Measurements from ENCODE around the gene DAZAP1.
A peak's percentile ranks its signal among the peaks of the same experiment; 100 is the strongest.

DAZAP1 gene

DNA sequence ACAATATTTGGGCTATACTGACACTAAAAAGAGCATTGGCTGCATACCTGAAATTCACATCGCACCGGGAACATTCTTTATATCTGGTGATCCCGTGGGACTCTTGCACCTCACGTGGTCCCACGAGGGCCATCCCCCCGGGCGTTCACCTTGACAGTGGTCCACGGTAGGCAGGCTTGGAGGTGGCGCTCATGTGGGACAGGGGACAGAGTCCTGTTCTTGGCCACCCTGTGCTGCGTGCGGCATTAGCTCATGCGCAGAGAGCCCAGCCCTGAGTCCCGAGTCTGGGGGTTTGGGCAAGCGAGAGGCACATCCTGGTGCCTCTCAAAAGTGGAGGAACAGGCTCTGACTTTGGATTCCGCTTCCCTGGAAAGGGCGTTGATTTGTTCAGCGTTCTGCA lies 13.5 kb upstream of the DAZAP1 start:
- DNase-seq (ENCODE audit: low read depth): no peak

DNA sequence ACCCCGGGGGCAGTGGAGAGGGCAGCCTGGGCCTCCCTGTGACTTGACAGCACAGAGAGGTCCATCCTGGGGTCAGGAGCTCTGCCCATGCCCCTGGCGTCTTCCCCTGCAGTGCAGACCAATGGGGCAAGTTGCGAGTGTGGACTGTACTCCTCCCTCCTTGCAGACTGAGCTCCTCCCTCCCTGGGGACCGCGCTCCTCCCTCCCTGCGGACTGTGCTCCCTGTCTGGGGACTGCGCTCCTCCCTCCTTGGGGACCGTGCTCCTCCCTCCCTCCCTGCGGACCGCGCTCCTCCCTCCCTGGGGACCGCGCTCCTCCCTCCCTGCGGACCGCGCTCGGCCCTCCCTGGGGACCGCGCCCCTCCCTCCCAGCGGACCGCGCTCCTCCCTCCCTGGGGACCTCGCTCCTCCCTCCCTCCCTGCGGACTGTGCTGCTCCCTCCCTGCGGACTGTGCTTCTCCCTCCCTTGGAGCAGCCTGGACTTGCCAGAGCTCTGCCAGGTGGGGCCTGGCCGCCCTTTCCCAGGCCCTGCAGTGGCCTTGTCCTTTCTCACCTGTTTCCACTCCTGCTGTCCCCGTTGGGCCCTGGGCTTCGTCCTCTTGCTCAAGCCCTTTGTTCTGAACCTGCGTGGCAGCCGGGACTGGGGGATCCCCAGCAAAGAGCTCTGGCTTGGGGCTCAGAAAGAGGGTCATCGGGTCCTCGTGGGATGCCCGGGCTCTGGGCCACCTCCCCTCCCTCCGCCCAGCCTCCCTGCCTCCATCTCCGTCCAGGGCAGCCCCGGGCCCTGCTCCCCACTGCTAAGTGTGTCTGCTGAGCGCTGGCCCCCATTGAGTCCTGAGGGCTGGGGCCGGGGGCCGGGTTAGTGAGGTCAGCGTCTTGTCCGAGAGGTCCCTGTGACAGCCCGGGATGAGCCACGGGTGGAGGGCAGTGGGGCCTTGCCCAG lies 12.9 kb upstream of the DAZAP1 start:
- DNase-seq (ENCODE audit: low read depth): no peak

DNA sequence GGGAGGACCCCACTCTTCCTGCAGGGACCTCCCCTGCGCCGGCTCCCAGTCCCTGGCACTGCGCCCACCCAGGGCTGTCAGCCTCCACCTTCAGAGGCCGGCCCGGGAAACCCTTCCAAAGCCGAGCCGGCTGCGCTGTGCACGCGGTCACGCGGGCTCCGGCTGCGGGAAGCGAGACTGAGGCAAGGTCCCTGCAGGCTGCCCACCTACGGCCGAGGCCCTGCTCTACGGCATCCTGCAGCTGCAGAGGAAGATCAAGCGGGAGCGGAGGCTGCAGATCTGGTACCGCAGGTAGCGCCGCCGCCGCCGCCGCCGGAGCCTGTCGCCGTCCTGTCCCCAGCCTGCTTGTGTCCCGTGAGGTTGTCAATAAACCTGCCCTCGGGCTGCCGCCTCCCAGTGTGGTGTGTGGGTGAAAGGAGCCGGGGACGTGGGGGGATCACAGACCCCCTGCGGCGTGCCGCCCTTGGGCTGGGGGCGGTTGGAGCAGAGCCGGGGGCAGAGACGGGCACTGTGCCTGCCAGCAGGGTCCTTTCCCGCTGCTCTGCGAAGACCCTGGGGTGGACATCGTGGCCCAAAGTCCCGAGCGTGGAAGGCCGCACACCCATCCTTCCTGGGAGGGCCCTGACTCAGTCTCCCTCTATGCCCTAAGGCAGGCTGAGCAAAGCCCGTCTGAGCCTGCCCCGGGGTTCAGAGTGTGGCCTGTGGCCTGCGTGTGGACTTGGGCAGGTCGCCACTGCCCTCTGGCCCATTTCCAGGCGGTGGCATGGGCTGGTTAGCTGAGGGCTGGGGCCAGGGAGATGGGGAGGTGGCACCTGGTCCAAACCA lies 12.0 kb upstream of the DAZAP1 start:
- no peak for DNase-seq (ENCODE audit: low read depth)

DNA sequence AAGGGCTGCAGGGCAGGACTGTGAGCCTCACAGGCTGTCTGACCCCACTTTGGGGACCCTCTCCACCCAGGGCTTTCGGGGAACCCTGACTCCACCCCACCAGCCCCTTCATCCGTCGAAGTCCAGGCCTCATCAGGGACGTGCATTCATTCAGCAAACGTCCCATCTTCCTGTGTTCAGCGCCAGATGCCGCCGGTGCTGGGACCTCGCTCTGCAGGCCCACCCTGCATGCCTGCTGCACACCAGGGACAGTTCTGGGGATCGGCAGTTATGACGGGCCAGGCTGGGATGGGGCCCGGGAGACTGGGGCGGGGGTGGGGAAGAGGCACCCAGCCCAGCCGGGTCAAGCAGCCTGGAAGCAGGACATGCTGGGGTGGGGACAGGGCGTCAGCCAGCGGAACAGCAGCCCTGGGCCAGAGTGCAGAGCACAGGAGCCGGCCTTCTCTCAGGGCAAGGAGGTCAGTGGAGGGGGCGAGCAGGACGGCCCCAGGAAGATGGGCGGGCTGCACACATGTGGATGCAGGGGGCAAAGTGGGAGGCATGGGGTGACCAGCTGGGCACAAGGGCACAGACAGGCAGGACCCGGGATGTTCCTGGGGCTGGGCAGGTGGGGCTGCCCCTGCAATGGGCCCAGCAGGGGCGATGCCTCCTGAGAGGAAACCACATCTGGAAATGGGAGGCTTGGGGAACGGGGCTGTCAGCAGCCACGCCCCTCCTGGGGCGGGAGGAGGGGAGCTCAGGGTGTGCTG lies 11.2 kb upstream of the DAZAP1 start:
- no peak for DNase-seq (ENCODE audit: low read depth)

DNA sequence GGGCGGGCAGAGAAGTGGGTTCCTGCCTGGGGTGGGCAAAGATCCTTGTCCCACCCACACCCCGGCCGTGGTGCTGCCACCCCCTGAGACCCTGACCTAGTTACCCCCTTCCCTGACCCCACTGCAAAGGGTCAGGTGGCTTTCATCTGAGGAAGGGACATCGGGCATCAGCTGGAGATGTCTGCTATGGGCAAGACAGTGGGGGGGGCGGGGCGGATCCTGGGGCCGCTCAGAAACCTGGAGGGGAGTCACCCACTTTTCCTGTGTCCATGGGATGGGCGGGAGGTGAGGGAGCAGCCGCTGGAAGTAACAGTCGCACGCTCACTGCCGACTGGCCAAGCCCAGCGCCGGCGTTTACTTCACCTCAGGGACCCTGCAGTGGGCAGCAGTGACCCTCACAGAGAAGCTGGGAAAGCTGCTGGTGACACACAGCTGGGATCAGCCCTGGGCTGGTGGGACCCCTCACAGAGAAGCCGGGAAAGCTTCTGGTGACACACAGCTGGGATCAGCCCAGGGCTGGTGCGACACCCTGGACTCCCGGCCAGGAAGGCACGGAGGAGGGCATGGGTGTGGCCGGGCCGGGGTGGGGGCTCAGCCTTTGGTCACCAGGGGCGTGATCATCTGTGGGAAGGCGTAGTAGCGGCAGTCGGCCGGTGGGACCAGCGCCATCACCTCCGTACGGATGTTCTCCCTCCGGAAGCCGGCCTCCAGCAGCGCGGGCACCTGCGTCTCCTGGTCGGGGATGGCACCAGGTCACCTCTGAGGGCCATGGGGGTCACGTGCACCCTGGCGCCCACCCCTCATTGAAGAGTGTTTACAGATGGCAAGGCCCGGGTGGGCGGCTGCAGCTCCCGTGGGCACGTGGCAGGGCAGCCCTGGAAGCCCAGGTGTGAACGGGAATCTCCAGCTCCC lies 10.4 kb upstream of the DAZAP1 start:
- DNase-seq (ENCODE audit: low read depth): no peak

DNA sequence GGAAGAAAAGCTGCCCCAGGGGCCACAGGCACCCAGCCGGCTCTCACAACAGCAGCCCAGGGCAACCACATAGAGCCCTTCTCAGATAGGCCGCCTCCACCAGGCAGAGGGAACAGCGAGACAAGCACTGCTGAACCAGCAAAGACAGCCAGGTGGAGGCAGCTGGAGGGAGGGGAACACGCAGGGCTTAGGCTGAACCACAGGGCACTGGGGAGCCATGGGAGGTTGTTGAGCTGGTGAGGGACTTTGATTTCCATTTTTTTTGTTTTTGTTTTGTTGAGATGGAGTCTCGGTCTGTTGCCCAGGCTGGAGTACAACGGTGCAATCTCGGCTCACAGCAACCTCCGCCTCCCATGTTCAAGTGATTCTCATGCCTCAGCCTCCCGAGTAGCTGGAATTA lies 9.5 kb upstream of the DAZAP1 start:
- no peak for DNase-seq (ENCODE audit: low read depth)

DNA sequence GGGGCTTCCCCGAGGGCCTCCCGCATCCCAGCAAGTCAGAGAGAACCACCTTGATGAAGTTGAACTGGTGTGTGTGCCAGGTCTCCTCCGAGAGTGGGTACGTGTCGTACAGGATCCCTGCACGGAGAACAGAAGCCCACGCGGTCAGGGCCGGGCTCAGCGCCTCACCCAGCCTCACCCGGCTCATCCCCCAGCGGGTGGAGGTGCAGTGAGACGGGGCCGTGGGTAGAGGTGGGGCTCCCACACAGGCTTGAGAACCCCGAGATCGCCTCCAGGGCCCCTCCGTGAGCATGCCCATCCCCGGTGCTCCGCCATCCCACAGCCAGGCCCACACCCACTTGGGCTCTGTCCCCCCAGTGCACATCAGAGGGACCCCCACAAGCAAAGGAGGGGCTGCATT lies 8.3 kb upstream of the DAZAP1 start:
- DNase-seq (ENCODE audit: low read depth): no peak

DNA sequence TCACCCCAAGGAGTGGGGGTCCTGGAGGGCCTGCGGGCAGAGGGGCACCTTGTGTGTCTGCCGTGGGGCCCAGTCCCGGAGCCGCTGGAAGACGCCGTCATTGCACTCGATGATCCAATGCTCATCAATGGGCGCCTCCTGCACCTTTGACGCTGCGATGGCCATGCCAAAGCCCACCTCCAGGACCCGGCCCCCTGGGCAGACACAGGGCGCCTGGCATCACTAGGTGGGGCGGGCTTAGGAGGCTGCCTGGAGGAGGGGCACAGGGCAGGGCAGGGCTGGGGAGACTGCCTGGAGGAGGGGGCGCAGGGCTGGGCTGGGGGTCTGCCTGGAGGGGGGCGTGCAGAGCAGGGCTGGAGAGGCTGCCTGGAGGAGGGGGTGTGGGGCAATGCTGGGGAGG lies 7.6 kb upstream of the DAZAP1 start:
- no peak for DNase-seq (ENCODE audit: low read depth)

DNA sequence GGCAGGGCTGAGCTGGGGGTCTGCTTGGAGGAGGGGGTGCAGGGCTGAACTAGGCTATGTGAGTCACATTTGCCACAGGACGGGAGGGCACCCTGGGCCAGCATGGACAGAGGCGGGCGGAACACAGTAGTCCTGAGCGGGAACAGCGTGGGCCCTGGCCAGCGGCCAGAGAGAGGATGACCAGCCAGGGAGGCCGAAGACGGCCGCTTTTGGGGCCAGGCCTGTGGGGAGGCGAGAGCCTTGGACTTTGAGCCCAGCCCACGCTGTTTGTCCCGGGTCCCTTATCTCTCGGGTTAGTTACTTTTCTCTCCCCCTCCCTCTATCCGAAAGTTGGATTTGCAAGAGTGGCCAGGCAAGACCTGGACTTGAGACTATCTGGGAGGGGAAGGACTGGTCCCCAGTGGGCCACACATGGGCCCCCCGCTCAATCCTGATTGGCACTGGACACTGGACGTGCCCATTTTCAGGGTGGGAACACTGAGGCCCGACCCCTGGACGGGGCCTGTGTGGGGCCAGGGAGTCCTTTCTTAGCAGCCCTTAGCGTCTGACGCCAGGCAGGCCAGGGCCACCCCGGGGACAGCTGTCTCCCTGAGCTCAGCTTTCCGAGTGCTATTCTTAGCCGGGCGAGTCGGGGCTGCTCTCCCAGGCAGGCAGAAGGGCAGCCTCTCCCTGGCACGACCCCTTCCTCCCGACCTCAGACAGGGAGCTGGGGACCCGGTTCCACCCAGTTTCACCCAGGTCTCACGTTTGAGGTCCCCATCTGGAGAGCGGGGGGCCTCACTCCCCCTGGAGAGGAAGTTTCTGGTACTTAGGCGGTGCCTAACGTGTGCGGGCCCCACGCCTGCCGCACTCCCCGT lies 6.9 kb upstream of the DAZAP1 start:
- no peak for DNase-seq (ENCODE audit: low read depth)

DNA sequence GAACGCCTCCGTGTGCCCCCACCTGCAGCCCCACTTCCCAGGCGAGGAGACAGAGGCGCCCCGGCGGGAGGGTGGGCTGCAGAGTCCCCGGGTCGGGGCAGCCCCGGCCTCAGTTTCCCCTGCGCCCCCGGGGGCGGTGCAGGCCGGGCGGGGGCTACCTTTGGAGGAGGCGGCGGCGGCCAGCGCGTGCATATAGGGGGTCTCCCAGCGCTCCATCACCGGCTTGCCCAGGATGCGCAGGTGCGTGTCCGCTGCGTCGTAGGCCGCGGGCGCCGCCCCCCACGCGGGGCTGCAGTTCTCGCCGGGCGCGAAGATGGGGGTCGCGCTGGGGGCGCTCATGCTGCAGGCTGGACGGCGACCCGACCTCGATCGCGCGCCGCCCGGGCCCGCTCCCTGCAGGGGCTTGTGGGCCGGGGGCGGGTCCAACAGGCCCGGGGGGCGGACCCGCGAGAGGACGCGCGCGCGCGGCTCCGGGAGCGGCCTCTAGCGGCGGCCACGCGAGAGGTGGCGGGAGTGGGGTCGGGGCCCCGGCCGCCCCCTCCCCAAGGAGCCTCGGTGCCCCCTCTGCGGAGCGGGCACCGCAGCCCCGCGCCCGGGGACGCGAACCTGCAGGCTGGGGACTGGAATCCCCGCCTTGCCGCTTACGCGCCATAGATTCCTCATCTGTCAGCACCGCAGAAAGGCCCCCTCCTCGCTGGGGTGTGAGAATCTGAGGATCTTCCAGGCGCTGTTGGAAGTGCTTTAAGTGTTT lies 6.1 kb upstream of the DAZAP1 start, which contains the start of gene GAMT:
Gene GAMT, minus strand, starts transcription at position 405 of the 751 bp plus-strand sequence. Its CDS starts 66 bp downstream, at position 339.
- DNase-seq (ENCODE audit: low read depth): peak; percentile 62

DNA sequence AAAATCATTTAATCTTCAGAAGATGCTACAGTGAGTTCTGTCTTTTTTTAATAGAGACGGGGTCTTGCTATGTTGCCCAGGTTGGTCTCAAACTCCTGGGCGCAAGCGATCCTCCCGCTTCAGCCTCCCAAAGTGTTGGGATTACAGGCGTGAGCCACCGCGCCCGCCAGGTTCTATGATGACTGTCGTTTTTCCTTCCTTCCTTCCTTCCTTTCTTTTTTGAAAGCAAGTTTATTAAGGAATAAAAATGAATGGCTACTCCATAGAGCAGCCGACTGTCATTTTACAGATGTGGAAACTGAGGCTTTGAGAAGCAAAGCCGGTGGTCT lies 5.5 kb upstream of the DAZAP1 start:
- DNase-seq (ENCODE audit: low read depth): no peak

DNA sequence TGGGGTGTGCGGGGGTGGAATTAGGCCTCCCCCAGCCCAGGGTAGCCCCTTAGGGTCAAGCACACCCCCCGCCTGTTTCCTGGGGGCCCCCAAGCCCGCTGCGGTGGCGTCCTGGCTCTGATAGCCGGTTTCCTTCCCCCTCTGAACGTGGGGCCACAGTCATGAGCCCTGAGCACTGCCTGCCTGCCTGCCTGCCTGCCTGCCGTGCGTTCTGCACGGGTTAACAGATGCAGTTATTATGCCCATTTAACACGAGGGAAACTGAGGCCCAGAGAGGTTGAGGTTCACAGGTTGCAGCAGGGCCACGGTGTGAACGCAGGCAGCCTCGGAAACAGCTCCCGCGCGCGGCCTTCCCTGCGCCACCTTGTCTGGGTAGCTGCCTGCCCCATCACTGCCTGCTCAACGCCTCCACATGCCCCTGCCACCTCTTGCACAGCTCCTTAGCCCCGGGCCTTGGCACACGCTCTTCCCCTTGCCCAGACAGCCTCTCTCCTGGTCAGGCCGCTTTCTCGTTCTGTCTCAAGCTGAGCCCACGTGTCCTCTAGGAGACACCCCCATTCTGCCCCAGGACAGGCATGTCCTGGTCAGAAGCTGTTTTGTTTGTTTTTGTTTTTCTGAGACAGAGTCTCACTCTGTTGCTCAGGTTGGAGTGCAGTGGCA lies 4.8 kb upstream of the DAZAP1 start:
- no peak for DNase-seq (ENCODE audit: low read depth)

DNA sequence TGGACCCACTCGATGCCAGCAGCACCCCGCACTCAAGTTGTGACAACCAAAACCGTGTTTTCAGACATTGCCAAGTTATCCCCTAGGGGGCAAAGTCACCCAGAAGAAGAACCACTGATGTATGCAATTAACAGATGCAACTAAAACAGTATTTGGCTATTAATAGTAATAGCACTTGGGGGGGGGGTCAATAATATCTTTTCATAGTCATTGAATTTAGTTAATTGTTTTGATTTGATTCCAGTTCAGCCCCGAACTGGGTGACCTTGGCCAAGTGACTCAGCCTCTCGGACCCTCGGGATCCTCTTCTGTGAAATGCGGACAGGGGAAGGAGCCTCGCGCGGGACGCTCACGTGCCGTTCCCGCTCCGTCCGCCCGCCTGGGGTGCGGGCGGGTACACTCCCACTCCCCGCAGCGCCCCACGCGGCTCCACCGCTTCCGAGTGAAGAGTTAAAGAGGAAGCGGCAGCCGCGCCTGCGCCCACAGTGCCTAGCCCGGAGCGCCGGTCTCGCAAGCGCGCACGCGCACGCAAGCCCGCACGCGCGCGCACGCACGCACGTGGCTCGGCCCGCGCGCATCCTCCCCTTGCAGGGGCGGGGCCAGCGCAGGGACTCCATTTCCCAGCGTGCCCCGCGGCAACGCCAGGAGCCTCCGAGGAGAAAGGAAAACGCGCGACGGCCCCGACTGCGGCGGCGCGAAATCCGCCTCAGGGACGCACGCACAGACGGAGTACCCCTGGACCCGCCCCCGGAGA lies 435 bp upstream of the DAZAP1 start:
- DNase-seq (ENCODE audit: low read depth): peak; percentile 100

DNA sequence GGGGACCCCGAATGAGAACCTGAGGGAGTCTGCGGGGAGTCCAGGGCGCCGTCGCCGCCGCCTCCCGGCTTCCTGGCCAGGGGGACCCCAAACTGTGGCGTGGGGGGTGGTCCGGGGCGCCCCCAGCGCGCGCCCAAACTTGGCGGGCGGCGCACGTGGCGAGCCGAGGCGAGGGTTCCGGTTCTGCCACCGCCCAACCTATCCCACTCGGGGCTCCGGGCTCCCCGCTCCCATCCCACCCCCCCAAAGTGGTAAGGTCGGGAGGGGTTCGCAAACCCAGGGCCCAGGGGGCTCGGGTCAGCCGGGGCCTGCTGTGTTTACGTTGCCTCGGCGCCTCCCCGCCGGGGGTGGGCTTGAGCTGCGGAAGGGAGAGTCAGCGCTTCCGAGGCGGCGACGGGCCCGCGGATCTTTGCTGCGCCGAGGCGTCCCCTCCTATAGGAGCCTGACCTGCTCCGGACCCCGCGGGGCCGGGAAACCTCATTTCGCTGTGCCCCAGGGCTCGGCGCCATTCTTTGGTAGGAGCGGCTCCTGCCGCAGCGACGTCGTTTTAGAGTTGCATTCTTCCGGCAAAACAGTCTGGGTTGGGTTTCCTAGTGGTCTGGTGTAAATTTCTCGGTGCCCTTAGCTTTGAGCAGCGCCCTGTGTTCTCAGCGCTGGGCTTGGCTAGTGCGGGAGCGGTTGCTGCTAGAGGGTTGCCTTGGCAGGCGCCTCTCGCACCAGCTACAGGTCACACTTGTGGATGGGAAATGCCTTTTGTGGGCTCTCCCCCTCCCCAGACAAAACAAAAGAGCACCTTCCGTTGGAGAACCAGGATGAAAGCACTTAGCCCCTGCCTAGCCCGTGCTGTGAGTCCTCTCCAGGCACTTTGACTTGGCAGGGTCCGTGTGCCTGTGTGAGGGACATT lies 1.2 kb downstream of the DAZAP1 start:
- peak; percentile 46 for DNase-seq (ENCODE audit: low read depth)

DNA sequence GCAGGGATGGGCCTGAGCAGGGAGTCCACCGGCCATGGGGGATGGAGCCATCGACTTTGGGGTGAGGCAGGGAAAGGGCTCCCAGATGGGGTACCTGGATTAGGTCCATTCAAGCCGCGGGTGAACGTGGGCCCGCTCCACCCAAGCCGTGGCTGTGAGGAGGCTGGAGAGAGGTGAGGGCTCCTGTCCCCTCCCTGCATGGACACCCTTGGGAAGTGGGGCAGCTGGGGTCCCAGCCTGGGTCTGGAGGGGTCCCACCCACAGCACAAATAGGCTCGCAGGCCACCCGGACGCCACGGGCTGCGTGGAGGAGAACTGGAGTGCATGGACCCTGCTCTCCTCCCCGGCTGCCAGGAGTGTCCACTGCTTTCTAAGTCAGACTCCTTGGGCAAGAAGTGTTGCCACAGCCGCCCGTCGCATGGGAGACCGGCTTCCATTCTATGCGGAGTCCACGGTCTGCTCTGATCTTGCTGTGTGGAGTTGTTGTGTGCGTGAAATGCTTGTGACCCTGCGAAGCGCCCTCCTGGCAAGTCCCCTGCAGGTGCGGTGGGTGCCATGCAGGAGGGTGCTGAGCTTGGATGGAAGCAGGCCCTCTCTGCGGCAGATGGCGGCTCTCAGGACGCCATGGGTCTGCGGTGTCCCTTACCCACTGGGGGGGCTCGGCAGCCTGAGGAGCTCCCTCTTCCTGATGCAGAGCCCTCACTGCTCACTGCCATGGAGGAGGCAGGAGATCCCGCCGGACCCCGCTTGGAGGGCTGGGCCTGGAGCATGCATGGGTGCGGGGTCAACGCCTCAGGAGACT lies 2.0 kb downstream of the DAZAP1 start:
- DNase-seq (ENCODE audit: low read depth): no peak

DNA sequence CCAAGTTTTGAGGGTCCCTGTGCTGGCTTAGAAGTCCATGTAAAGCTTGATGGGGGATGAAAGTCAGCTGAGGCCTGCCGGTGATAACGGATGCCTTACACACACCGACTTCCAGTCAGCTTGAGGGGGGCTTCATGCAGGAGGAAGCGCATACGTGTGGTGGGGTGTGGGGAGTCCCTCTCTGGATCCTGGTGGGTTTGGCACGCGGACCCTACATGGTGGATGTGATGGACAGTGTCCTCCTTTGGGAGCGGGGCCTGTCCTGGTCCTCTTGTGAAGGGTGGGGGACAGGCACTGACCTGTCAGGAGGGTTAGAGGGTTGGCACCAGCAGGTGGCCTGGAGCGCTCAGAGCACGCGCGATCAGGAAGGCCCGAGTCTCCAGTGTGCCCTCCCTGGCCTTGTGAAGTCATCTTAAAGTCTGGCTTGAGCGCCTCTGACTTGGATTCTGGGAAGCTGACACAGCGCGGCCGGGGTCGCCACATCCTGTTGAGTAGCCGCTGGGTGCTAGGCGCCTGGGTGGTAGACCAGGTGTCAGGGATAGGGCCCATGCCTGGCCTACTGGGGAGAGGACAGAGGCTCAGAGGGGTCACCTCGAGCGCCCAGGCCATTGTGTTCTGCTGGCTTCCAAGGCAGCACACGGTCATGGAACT lies 2.9 kb downstream of the DAZAP1 start:
- peak; percentile 43 for DNase-seq (ENCODE audit: low read depth)

Data from activated T-cell treated with anti-CD3 and anti-CD28 coated beads for 48 hours (primary cell).